ENCODE data around the gene FOXP1. TPM values are rescaled to one million over a fixed set of nuclear protein-coding genes. Genes with fewer than 3 reads are reported as not detected.

Gene FOXP1
- total and polyA plus RNA-seq, 2 experiments from 2014 or later: 121 to 132 TPM

- H3K27ac ChIP-seq: no peak overlapping the region
- no peaks in the 10 kb centered on the region for H3K4me1 ChIP-seq (ENCODE audit: low read depth)
- no peak for TF ChIP-seq CTCF (IDR thresholded peaks at IDR 0.05; ENCODE audit: low read depth, low read length)
- no peaks in the 10 kb centered on the region for H3K27me3 ChIP-seq
- no peaks in the 10 kb centered on the region for H3K9me3 ChIP-seq (ENCODE audit: low read depth)
- DNase-seq (ENCODE audit: low read depth in 1 of 2, low spot score in 1 of 2): no peak
- H3K36me3 ChIP-seq: no peaks in the 10 kb centered on the region
- H3K4me3 ChIP-seq: no peak overlapping the region
Observed at GRCh38 chr3:71268462-71268999, 315.0 kb downstream of the FOXP1 start.

- Histone ChIP-seq H3K27ac (no peak overlapping the region), H3K9me3 (ENCODE audit: low read depth) (no peaks in the 10 kb centered on the region), H3K4me3 (no peak overlapping the region), H3K27me3 (no peaks in the 10 kb centered on the region), H3K36me3 (no peaks in the 10 kb centered on the region), H3K4me1 (ENCODE audit: low read depth) (peaks cover 6% of the 10 kb centered on the region)
- no peak for DNase-seq (ENCODE audit: low read depth in 1 of 2, low spot score in 1 of 2)
- no peak for TF ChIP-seq CTCF (IDR thresholded peaks at IDR 0.05; ENCODE audit: low read depth, low read length)
Observed at GRCh38 chr3:71266875-71267274, 316.7 kb downstream of the FOXP1 start.

GRCh38 chr3:71265365-71265915, 318.1 kb downstream of the FOXP1 start:
- H3K9me3 ChIP-seq (ENCODE audit: low read depth): no peaks in the 10 kb centered on the region

GRCh38 chr3:71264840-71265239, 318.7 kb downstream of the FOXP1 start:
- H3K27me3 ChIP-seq: no peaks in the 10 kb centered on the region
- no peak overlapping the region for H3K4me3 ChIP-seq
- H3K27ac ChIP-seq: no peak overlapping the region
- no peaks in the 10 kb centered on the region for H3K9me3 ChIP-seq (ENCODE audit: low read depth)
- no peak for TF ChIP-seq CTCF (IDR thresholded peaks at IDR 0.05; ENCODE audit: low read depth, low read length)
- peaks cover 6% of the 10 kb centered on the region for H3K4me1 ChIP-seq (ENCODE audit: low read depth)
- DNase-seq (ENCODE audit: low read depth in 1 of 2, low spot score in 1 of 2): no peak
- H3K36me3 ChIP-seq: no peaks in the 10 kb centered on the region

More at GRCh38 chr3:71265365-71265915, 318.1 kb downstream of the FOXP1 start:
- Histone ChIP-seq H3K4me3 (no peak overlapping the region), H3K27me3 (no peaks in the 10 kb centered on the region), H3K36me3 (no peaks in the 10 kb centered on the region), H3K27ac (no peak overlapping the region), H3K4me1 (ENCODE audit: low read depth) (peaks cover 6% of the 10 kb centered on the region)
- DNase-seq (ENCODE audit: low read depth in 1 of 2, low spot score in 1 of 2): no peak
- no peak for TF ChIP-seq CTCF (IDR thresholded peaks at IDR 0.05; ENCODE audit: low read depth, low read length)

- Histone ChIP-seq H3K27me3 (no peaks in the 10 kb centered on the region), H3K4me1 (ENCODE audit: low read depth) (peaks cover 6% of the 10 kb centered on the region), H3K36me3 (no peaks in the 10 kb centered on the region), H3K9me3 (ENCODE audit: low read depth) (no peaks in the 10 kb centered on the region), H3K27ac (no peak overlapping the region), H3K4me3 (no peak overlapping the region)
- no peak for TF ChIP-seq CTCF (IDR thresholded peaks at IDR 0.05; ENCODE audit: low read depth, low read length)
- no peak for DNase-seq (ENCODE audit: low read depth in 1 of 2, low spot score in 1 of 2)
Observed at GRCh38 chr3:71262364-71263265, 320.9 kb downstream of the FOXP1 start.

Measured in cardiac muscle cell (in vitro differentiated cells and primary cell).